OCI-LY1 (cell line): Measurements from ENCODE around the gene ANO2.

Experiments
- CTCF ChIP-seq: fragments of 200-600 bp; sonication (generic), shearing (Covaris generic); IDR thresholded peaks from 2 replicates; pipeline ENCODE4 v1.5.1; 2017; ENCODE audit warnings: mild to moderate bottlenecking, antibody characterized with exemption, low read length, moderate library complexity, mixed read lengths
- EZH2 ChIP-seq: fragments of 200-600 bp; sonication (generic), shearing (Covaris generic); IDR thresholded peaks from 2 replicates; pipeline ENCODE4 v1.8.0; 2017; ENCODE audit warnings: borderline replicate concordance, mixed run types, mild to moderate bottlenecking, antibody characterized with exemption, low read length, moderate library complexity, mixed read lengths

GRCh38 chr12:5548152-5548943, 396.7 kb downstream of the ANO2 start:
- TF ChIP-seq CTCF = no peak
- TF ChIP-seq EZH2 = no peak
